Non-pigmented ciliary epithelial cell (primary cell): ENCODE data around the gene INAVA.
"Not testable (repeated sequence)": the region's sequence is repeated elsewhere in the genome, so short reads cannot be mapped to it uniquely, and the experiment has no call there.

Experiments used
- DNase-seq: peaks from one replicate; pipeline ENCODE4 v3.0.0-alpha.2; 2010; ENCODE audit warnings: low read depth

INAVA gene

GRCh38 chr1:200919386-200919785 is 24.7 kb downstream of the INAVA start:
- DNase-seq, result no peak

- no peak for DNase-seq
Observed at GRCh38 chr1:200921571-200922110, 26.9 kb downstream of the INAVA start.

DNA sequence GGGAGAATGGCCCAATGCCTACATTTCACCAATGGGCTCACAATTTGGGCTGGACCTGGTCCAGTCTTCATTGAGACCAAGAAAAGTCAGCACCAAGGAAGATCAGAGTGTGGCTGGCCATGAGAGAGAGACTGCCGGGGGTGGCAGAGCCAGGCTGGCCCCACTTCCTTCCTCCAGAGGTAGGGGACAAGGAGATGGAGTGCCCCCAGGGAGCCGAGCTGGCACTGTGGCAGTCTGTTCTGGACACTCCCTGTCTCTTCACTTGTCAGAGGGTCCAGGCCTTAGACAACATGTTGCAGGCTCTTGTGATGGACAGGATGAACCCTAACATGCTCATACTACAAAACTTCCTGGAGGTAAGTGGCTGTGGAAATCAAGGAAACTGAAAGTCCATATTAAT is 27.7 kb downstream of the INAVA start:
- no peak for DNase-seq

DNA sequence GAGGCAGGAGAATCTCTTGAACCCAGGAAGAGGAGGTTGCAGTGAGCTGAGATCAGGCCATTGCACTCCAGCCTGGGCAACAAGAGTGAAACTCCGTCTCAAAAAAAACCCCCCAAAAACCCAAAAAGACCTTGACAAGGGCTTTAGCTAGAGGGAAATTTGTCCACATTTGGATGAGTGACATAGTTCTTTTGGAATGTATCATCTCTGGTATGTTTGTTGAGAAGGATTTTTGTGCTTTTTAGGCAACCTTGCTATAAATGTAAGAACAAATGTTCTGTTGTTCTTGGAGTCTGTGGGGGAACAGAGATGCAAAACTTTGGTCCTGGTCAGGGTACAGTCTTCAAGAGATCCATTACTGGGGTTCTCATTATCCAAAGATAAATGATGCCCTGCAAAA is 28.9 kb downstream of the INAVA start:
- DNase-seq, result no peak

- DNase-seq, result no peak
Observed at GRCh38 chr1:200925831-200926230, 31.1 kb downstream of the INAVA start.

DNA sequence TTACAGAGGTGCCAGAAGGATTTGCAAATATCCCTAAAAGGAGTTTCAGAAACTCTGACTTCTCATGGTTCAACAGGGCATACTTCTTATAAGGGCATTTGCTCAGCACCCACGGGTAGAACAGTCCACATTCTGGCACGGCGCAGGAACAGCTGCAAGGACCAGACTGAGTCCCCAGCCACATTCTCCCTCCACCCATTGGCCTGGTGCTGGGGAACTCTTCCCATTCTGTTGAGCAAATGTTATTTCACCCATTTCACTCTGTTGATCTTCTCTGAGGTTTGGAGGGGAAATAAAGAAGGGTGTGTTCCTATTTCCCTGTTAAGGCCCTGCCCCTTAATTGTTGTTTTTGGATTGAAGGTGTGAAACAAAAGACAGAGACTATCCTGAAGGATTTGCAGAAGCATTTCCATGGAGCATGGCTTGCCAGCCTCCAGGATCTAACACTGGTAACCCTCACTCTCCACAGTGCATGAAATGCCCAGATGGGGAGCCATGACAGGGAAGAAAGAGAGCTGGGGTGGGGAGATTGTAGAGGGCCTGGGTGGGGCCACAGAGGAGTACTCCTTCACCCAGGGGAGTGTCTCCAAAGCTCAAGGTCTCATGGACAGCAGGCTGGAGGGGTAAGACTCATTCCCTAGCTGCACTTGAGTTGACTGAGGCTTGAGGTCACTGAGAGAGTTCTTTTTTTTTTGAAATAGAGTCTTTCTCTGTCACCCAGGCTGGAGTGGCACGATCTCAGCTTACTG is 35.0 kb downstream of the INAVA start:
- DNase-seq, result no peak

DNA sequence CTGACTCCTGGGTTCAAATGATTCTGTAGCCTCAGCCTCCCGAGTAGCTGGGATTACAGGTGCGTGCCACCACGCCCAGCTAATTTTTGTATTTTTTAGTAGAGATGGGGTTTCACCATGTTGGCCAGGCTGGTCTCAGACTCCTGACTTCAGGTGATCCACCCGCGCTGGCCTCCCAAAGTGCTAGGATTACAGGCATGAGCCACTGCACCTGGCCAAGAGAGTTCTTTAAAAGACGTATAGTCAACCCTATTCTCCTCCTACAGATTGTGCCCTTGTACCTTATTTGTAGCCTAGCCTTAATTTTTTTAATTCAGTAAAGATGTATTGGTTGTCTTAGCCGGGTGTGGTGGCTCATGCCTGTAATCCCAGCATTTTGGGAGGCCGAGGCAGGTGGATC is 35.6 kb downstream of the INAVA start:
- DNase-seq, result not testable (repeated sequence)

DNA sequence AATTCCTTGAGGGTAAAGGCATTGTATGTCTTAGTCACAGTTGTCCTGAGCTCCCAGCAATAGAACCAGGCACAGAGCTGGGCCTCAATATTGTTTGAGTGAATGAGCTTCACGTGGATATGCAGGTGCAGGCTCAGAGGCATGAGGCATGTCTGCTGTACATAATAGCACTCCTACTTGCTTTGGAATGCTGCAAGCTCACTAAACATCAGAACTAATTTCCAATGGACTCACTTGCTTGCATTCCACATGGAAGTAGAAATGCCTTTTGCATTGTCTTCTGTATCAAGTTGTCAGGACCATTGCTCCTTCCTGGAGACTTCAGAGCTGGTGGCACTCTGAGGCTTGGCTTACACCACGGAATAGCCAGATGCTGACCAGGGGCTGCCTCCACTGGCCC is 37.1 kb downstream of the INAVA start:
- no peak for DNase-seq

- DNase-seq, result no peak
Observed at GRCh38 chr1:200934676-200935245, 40.1 kb downstream of the INAVA start.

DNA sequence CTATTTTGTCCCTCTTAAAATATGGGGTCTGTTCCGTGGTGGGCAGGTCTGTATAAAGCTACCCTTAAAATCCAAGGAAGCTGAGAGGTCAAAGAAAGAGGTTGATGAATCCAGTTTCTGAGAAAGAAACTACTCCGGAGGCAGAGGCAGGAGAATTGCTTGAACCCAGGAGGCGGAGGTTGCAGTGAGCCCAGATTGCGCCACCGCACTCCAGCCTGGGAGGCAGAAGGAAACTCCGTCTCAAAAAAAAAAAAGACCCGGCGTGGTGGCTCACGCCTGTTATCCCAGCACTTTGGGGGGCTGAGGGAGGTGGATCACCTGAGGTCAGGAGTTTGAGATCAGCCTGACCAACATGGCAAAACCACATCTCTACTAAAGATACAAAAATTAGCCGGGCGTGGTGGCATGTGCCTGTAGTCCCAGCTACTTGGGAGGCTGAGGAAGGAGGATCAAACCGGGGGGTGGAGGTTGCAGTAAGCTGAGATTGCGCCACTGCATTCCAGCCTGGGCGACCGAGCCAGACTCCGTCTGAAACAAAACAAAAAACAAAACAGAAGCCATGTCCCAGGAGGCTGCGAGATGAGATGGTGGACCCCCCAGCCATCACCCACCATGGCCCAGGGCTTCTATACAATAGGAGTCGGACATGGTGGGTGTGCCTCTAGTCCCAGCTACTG is 40.7 kb downstream of the INAVA start:
- not testable (repeated sequence) for DNase-seq

GRCh38 chr1:200938955-200939354 is 44.3 kb downstream of the INAVA start:
- no peak for DNase-seq

- no peak for DNase-seq
Observed at GRCh38 chr1:200945111-200945510, 50.4 kb downstream of the INAVA start.

DNA sequence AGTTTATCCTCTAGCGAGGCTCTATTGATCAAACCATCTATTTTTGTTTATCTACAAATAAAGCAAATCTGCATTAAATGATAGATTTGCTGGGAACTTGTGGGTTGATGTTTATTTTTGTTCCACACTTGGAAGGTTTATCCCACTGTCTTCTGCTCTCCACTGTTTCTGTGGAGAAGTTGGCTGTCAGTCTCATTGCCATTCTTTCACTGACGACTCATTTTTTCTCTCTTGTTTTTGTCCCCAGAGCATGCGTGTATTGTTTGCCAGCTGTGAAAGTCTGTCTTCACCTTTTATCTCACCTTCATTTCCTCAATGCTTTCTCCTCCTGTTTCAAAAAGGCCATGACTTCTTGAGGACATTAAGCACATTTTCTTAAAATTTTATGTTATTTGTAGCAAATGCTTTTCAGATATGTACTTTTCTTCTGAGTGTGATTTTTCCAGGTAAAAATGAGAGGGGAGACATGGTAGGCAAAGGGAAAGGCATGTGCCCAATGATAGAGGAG is 52.4 kb downstream of the INAVA start:
- no peak for DNase-seq

DNA sequence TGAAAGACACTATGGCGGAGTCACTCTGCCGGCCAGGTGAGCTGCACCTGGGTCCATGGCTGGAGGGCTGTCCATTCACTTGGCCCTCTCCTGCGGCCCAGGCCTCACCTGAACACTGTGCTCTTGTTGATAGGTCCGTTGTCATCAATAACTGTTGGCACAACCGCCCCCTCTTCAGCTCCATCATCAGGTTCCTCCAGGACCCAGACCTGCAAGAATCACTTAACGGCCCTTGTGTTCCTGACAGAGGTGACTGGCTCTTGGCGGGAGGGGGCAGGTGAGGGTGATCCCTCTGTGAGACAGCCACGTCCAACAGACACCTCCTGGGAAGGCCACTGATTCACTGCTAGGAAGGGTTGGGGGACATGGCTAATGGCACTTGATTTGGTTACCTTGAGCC is 54.9 kb downstream of the INAVA start:
- DNase-seq, result no peak

DNA sequence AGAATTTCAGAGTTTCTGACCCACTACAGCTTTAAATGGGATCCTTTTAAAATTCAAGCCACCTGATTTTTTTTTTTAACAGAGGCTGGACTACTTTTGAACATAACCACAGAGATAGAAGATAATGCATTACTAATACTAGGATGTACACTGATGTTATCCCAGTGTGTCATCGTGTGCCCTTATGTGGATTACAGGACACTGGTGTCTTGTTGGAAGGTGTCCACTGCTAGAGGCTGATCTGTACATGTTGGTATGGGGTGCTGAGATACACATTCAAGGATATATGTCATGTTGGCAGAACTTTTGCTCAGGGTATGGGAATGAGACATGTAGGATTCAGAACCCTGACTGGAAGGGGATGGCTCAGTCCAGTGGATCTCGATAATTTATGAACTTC is 56.3 kb downstream of the INAVA start:
- DNase-seq, result no peak

GRCh38 chr1:200954434-200954833 is 59.7 kb downstream of the INAVA start:
- no peak for DNase-seq

- no peak for DNase-seq
Observed at GRCh38 chr1:200958597-200958996, 63.9 kb downstream of the INAVA start.

- DNase-seq, result no peak
Observed at GRCh38 chr1:200959411-200959921, 64.8 kb downstream of the INAVA start.

GRCh38 chr1:200960236-200960947 is 65.7 kb downstream of the INAVA start:
- no peak for DNase-seq

DNA sequence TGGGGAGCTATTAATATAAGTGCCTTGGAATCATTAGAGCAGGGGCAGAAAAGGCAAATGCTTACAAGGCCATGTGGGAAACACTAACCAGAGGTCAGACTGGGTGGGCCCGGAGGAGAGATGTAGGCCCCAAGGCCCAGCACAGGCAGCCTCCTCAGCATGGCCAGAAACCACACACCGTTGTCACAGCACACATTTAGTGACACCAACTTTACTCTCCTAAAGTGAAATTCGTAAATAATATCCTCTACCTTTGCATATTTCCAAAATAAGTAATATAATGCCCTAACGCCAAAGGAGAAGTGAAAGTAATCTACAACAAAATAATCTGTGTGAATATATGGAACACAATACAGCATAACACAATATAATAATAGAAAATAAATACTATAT is 66.2 kb downstream of the INAVA start:
- no peak for DNase-seq

GRCh38 chr1:200962151-200962550 is 67.5 kb downstream of the INAVA start:
- DNase-seq, result not testable (repeated sequence)

DNA sequence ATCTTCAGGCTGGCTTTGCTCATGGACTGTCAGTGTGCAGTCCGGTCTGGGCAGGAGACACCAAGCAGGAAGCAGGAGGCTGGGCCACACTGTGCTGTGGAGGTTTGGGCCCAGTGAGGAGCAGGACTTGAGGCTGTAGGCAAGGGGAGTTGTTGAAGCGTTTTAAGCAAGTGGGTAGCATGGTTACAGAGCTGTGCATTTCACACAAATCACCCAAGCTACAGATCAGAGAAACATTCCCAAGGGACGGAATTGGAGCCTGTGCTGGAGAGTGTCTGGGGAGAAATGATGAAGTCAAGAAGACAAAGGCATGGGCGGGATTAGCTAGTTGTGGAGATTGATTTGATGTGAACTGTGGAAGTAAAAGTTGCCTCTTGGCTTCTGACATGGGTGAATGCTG is 67.9 kb downstream of the INAVA start:
- DNase-seq, result no peak
